HPDE6-E6E7 (cell line): Measurements from ENCODE around the gene NDUFAF7.
"Not testable (repeated sequence)": the region's sequence is repeated elsewhere in the genome, so short reads cannot be mapped to it uniquely, and the experiment has no call there.

ENCODE experiments used
- DNase-seq: peaks from one replicate; pipeline ENCODE4 v3.0.0; 2011; ENCODE audit warnings: missing footprints; ENCODE audit errors: extremely low spot score

The NDUFAF7 gene

DNA sequence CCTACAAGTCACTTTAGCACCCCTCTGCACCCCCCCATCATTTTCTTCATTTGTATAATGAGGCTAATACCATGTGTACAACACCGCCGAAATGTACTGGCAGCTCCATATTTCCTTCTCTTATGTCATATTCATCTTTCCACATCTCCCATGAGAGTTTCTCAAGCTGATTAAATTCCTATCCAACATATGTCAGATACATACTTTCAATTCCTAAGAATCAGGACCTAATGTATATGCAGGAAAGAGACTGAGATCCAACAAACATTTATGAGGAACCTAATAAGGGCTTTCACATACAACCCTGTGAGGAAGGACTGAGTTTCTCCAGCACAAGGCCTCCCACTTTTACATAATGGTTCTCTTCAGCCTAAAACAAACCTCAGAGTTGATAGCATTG lies 51.3 kb downstream of the NDUFAF7 start:
- no peak for DNase-seq

DNA sequence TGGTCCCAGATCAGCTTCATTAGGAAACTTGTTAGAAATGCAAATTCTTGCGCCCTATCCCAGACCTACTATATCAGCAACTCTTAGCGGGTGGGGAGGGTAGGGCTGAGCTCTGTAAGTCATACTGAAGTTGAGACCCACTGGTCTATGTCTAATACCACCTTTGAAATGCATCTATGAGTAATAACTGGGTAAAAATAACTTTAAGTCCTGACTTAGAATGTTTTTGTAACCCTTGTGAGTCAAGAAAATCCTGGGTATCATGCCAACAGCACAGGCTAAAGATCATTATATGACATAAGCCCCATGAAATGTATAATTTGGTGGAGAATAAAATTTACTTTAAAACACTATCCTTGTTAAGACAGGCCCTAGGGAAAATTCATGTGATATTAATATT lies 51.7 kb downstream of the NDUFAF7 start:
- DNase-seq = no peak

DNA sequence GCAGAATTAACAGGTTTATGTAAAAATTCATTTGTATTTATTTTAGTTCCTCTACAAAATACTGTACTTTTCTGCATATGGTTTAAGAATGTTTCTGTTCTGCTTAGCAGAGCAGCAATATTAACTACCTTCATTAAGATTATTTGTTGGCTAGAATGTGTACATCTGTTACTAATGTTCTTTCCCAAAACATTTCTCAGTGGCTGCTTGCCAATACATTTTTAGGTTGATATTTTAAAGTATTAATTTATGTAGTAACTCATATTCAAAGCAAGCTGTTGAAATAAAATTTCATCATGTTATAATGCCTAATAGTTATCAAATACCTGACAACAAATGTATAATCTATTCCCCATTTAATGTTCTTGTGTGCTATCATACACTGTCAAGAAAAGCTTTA lies 52.9 kb downstream of the NDUFAF7 start:
- DNase-seq = no peak

DNA sequence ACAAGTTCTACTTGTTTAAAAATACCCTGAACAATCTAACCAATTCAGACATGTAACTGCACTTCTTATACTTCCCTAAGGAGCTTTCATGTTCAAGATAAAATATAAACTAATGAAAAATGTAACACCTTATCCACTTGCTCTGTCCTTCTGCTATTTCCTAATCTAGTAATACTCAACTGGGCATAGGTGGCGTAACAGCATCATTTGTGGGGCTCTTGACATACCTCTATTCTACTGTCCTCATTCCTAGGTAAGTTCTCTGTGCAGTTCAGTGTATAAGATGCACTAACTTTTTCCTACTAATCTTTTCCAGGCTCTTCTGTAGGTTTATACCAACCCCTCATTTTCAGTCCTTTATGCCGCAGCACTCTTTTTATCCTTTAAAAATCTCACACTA lies 56.5 kb downstream of the NDUFAF7 start:
- no peak for DNase-seq

DNA sequence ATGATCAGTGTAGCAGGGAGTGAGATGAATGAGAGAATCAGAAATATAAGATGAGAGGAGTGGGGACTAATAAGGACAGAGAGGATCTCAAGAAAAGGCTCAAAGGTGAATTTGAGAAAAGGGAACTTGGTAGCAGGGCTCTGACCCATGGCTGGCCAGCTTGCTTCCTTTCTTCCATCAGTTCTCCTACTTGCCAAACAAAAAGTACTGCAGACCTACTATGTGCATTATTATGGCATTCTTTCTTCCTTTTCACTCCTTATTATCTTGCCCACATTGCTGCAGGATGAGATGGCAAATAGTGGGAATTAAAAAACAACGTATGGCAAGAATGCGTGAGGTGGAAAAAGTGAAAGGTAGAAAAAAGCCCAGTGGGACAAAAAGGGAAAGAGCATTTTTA lies 60.2 kb downstream of the NDUFAF7 start:
- DNase-seq = no peak

DNA sequence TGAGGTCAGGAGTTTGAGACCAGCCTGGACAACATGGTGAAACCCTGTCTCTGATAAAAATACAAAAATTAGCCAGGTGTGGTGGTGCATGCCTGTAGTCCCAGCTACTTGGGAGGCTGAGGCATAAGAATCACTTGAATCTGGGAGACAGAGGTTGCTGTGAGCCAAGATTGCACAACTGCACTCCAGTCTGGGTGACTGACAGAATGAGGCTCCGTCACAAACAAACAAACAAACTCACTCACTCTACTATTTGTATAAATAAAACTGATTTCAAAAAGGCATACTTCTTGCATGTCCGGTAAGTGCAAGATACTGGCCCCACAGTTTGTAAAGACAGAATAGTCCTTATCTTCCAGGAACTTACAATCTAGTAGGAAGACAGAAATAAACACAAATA lies 63.4 kb downstream of the NDUFAF7 start:
- not testable (repeated sequence) for DNase-seq

DNA sequence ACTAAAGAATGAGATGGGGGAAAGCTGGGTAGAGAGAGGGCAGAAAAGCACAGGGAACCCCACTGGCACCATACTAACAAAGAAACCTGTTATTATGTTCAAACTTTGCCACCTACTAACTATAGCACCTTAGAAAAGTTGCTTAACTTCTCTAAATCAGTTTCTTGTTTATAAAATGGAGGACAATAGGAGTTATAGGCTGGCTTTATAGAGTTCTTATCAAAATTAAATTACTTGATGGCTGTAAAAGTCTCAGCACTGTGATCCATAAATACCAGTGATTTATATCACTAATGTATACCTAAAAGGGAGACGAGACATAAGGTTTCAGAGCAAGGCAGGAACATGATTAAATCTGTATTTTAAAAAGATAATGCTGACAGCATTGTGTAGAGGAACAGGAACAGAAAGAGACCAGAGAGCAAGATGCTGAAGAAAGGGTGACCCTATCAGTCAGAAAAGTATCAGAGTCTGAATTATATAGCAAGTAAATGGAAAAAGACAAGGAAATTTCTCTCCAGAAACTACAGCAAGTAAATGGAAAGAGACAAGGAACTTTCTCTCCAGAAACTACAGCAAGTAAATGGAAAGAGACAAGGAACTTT lies 64.1 kb downstream of the NDUFAF7 start:
- no peak for DNase-seq

DNA sequence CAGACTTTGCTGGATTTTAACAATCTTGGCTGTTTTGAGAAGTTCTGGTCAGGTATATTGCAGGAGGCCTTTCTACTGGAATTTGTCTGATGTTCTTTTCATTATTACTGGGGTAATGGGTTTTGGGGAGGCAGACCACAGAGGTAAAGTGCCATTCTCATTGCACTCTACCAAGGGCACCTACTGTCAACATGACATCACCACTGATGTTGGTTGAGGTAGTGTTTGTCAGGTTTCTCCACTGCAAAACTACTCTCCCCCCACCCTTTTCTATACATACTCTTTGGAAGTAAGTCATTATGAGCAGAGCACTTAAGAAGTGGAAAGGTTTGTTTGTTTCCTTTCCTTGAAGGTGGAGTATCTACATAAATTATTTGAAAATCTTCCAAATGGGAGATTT lies 66.2 kb downstream of the NDUFAF7 start:
- DNase-seq = no peak
